ENCODE measurements around the gene MVP.
A peak's percentile ranks its signal among the peaks of the same experiment; 100 is the strongest.
"Not testable (repeated sequence)": the region's sequence is repeated elsewhere in the genome, so short reads cannot be mapped to it uniquely, and the experiment has no call there.

The MVP gene

GRCh38 chr16:29844575-29845331 is 24.5 kb downstream of the MVP start:
- no peak for DNase-seq

GRCh38 chr16:29845656-29846055 is 25.4 kb downstream of the MVP start:
- DNase-seq = no peak

- peak; percentile 88 for DNase-seq
Measured at GRCh38 chr16:29848420-29849297, 28.4 kb downstream of the MVP start.

GRCh38 chr16:29849505-29849904 is 29.2 kb downstream of the MVP start:
- no peak for DNase-seq

- DNase-seq = no peak
Measured at GRCh38 chr16:29850998-29851397, 30.7 kb downstream of the MVP start.

GRCh38 chr16:29852654-29853053 is 32.4 kb downstream of the MVP start:
- DNase-seq = no peak

- no peak for DNase-seq
Measured at GRCh38 chr16:29854520-29855100, 34.3 kb downstream of the MVP start.

- DNase-seq = no peak
Measured at GRCh38 chr16:29857133-29857760, 37.0 kb downstream of the MVP start.

GRCh38 chr16:29858149-29858849 is 38.0 kb downstream of the MVP start:
- no peak for DNase-seq

GRCh38 chr16:29858974-29859373 is 38.7 kb downstream of the MVP start:
- no peak for DNase-seq

GRCh38 chr16:29860218-29860617 is 40.0 kb downstream of the MVP start:
- no peak for DNase-seq

- peak; percentile 41 for DNase-seq
Measured at GRCh38 chr16:29862383-29862883, 42.2 kb downstream of the MVP start.

GRCh38 chr16:29862884-29863668 is 42.8 kb downstream of the MVP start, which contains the start of gene CDIPT:
TSS of gene CDIPT (minus strand) at chr16:29863226. CDS start at chr16:29862857, 369 bp downstream.
- DNase-seq = peak; percentile 99

GRCh38 chr16:29863669-29863984 is 43.4 kb downstream of the MVP start:
- no peak for DNase-seq

GRCh38 chr16:29864205-29864604 is 43.9 kb downstream of the MVP start:
- DNase-seq = no peak

- DNase-seq = peak; percentile 75
Measured at GRCh38 chr16:29868396-29869009, 48.2 kb downstream of the MVP start.

- DNase-seq = not testable (repeated sequence)
Measured at GRCh38 chr16:29869067-29869466, 48.8 kb downstream of the MVP start.

GRCh38 chr16:29871822-29872546 is 51.7 kb downstream of the MVP start:
- no peak for DNase-seq

- no peak for DNase-seq
Measured at GRCh38 chr16:29873319-29873718, 53.1 kb downstream of the MVP start.

- DNase-seq = no peak
Measured at GRCh38 chr16:29875206-29875605, 54.9 kb downstream of the MVP start.

Measured in RPMI8226 (cell line).